ENCODE data around the gene CERS2.

CERS2 gene

DNA sequence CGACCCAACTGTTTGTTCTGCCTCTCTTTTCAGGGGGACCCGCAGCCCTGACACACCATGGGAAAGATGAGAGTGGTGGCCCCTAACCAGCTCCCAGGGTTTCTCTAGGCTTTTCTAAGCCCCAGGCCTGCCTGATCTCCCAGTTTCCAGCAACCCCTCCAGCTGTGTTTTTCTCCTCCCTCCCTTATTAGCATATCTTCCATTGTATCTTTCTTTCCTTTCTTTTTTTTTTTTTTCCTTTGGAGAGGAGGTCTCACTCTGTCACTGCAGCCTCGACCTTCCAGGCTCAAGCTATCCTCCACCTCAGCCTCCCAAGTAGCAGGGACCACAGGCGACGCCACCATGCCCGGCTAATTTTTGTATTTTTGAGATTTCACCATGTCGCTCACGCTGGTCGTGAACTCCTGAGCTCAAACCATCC lies 1.8 kb upstream of the CERS2 start:
- TF ChIP-seq CREB1 (IDR thresholded peaks at IDR 0.05; ENCODE audit: low read depth) (no peak), CEBPB (IDR thresholded peaks at IDR 0.05) (no peak), RAD21 (IDR thresholded peaks at IDR 0.05; ENCODE audit: low read depth) (no peak), NFIC (IDR thresholded peaks at IDR 0.05) (no peak), MAX (IDR thresholded peaks at IDR 0.05) (no peak), FOXM1 (IDR thresholded peaks at IDR 0.05; ENCODE audit: borderline replicate concordance, low read depth) (no peak), TAF1 (IDR thresholded peaks at IDR 0.05; ENCODE audit: low read depth) (no peak), TEAD4 (IDR thresholded peaks at IDR 0.05) (no peak), EP300 (IDR thresholded peaks at IDR 0.05; ENCODE audit: borderline replicate concordance) (no peak), YY1 (IDR thresholded peaks at IDR 0.05; ENCODE audit: low read depth) (no peak), ZBTB7A (IDR thresholded peaks at IDR 0.05; ENCODE audit: low read depth) (no peak), EGR1 (IDR thresholded peaks at IDR 0.05) (no peak), TCF12 (IDR thresholded peaks at IDR 0.05; ENCODE audit: low read depth) (no peak)
- TF ChIP-seq, protein P1, sequence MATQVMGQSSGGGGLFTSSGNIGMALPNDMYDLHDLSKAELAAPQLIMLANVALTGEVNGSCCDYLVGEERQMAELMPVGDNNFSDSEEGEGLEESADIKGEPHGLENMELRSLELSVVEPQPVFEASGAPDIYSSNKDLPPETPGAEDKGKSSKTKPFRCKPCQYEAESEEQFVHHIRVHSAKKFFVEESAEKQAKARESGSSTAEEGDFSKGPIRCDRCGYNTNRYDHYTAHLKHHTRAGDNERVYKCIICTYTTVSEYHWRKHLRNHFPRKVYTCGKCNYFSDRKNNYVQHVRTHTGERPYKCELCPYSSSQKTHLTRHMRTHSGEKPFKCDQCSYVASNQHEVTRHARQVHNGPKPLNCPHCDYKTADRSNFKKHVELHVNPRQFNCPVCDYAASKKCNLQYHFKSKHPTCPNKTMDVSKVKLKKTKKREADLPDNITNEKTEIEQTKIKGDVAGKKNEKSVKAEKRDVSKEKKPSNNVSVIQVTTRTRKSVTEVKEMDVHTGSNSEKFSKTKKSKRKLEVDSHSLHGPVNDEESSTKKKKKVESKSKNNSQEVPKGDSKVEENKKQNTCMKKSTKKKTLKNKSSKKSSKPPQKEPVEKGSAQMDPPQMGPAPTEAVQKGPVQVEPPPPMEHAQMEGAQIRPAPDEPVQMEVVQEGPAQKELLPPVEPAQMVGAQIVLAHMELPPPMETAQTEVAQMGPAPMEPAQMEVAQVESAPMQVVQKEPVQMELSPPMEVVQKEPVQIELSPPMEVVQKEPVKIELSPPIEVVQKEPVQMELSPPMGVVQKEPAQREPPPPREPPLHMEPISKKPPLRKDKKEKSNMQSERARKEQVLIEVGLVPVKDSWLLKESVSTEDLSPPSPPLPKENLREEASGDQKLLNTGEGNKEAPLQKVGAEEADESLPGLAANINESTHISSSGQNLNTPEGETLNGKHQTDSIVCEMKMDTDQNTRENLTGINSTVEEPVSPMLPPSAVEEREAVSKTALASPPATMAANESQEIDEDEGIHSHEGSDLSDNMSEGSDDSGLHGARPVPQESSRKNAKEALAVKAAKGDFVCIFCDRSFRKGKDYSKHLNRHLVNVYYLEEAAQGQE (IDR thresholded peaks at IDR 0.05; ENCODE audit: low read depth) = no peak
- TF ChIP-seq, protein P2, sequence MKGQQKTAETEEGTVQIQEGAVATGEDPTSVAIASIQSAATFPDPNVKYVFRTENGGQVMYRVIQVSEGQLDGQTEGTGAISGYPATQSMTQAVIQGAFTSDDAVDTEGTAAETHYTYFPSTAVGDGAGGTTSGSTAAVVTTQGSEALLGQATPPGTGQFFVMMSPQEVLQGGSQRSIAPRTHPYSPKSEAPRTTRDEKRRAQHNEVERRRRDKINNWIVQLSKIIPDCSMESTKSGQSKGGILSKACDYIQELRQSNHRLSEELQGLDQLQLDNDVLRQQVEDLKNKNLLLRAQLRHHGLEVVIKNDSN (IDR thresholded peaks at IDR 0.05) = no peak

DNA sequence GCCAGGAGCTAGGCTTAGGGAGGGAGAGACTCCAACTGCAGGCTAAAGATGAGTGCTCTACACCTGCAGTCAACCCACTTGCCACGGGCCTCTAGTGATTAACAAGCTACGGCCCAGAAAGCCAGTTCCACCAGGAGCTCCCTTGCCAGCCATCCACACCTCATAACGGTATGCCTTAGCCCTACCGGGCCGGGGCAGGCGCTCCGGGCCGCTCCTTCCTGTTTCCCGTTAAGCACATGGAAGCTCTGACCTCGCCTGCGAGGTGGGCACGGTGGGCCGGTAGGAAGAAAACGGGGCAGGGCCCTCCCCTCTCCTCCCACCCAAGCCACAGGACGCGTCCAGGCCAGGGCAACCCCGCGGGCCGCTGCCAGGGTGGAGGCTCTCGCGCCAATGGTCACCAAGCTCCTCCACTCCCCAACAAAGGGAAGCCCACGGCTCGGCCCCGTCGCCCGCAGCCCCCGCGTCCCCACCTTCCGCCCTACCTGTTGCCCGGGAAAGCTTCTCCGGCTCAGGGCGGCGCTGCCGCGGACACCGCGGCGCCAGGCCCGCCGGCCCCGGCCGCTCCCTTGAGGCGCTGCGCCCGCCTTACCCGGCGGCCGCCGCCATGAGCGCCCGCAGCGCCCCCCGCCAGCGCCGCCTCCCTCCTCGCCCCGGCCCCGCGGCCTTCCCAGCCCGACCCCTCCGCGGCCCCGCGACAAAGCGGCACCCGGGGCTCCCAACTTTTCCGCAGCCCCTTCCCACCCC lies 627 bp downstream of the CERS2 start:
- TF ChIP-seq RAD21 (IDR thresholded peaks at IDR 0.05; ENCODE audit: low read depth) = no peak
- TF ChIP-seq MAX (IDR thresholded peaks at IDR 0.05) = peak; percentile 48

GRCh38 chr1:150973258-150973835 lies 1.3 kb downstream of the CERS2 start:
- TF ChIP-seq, protein P2 (IDR thresholded peaks at IDR 0.05) = no peak
- TF ChIP-seq RAD21 (IDR thresholded peaks at IDR 0.05; ENCODE audit: low read depth) (no peak), ZBTB7A (IDR thresholded peaks at IDR 0.05; ENCODE audit: low read depth) (no peak), FOXM1 (IDR thresholded peaks at IDR 0.05; ENCODE audit: borderline replicate concordance, low read depth) (no peak), EP300 (IDR thresholded peaks at IDR 0.05; ENCODE audit: borderline replicate concordance) (no peak), TCF12 (IDR thresholded peaks at IDR 0.05; ENCODE audit: low read depth) (no peak), TAF1 (IDR thresholded peaks at IDR 0.05; ENCODE audit: low read depth) (no peak), NFIC (IDR thresholded peaks at IDR 0.05) (no peak), EGR1 (IDR thresholded peaks at IDR 0.05) (no peak), CREB1 (IDR thresholded peaks at IDR 0.05; ENCODE audit: low read depth) (no peak), MAX (IDR thresholded peaks at IDR 0.05) (no peak)
- TF ChIP-seq, protein P1 (IDR thresholded peaks at IDR 0.05; ENCODE audit: low read depth) = no peak

DNA sequence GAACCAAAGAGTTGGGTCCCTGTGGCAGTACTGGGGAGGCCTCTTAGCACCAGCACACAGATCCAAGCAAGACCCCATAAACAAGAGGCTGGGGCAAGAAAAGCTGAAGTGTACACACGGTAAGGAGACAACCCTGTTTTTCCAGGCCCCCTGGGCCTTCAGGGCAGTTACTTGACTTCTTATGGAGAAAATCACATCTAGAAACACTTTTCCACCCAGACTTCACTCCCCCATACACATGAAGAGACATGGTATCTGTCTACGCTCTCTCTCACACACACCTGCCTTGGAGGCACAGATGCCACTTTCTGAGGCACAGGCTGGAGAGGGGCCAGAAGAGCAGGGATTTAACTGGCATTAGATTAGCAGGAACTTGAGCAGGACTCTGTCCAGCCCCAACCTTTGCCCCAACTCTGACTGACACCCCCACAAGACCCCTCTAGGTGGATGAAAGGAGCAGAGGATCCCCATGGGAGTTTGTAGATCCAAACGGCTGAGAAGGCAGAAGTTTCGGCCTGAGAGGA lies 2.2 kb downstream of the CERS2 start:
- TF ChIP-seq, protein P2 (IDR thresholded peaks at IDR 0.05) = no peak

DNA sequence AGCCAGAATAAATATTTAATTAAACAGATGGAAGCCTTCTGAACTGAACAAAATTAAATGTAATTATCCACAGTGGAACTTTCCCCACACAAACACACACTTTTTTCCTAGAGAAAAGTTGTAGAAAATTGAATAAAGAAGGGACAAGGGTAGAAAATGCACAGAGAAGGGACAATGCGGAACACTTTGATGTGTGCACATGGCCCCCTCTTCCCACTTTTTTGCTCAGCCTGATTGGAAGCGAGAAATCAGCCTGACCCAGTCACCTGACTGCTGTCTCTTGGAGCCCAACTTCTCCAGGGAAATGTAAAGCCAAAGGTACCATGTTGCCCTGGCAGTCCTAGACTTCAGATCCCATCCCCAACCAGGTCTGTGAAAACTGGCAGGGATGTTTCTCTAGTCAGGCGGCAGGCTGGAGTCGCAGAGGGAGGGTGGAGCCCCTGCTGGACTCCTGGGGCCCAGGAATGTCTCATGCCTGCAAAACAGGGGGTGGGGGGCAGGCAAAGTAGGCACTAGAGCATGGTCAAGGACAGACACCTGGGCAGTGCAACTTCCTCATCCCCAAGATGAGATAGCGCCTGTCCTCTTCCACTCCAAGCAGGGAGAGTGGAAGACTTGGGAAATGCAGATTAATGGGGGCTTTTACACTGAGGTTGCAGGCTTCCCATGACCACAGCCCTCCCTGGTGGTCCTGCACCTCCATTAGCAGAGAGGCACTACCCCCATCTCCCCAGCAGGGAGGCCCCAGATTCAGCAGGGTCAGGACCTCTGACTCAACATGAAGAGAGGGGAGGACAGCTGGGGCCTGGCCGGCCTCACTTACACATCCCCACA lies 2.8 kb downstream of the CERS2 start:
- no peak; the same call in 1 of the 2 replicates for TF ChIP-seq EP300 (IDR thresholded peaks at IDR 0.05; ENCODE audit: borderline replicate concordance)
- peak; percentile 79 for TF ChIP-seq TEAD4 (IDR thresholded peaks at IDR 0.05)
- no peak for TF ChIP-seq YY1 (IDR thresholded peaks at IDR 0.05; ENCODE audit: low read depth)
- TF ChIP-seq TAF1 (IDR thresholded peaks at IDR 0.05; ENCODE audit: low read depth) = 0 out of 2 replicates have a peak, but pooled peaks have one; percentile 14
- TF ChIP-seq RAD21 (IDR thresholded peaks at IDR 0.05; ENCODE audit: low read depth) = no peak
- TF ChIP-seq, protein P1 (IDR thresholded peaks at IDR 0.05; ENCODE audit: low read depth) = no peak
- TF ChIP-seq FOXM1 (IDR thresholded peaks at IDR 0.05; ENCODE audit: borderline replicate concordance, low read depth) = no peak
- TF ChIP-seq NFIC (IDR thresholded peaks at IDR 0.05) = no peak
- TF ChIP-seq TCF12 (IDR thresholded peaks at IDR 0.05; ENCODE audit: low read depth) = 0 out of 2 replicates have a peak, but pooled peaks have one; percentile 24
- no peak for TF ChIP-seq MAX (IDR thresholded peaks at IDR 0.05)
- no peak for TF ChIP-seq ZBTB7A (IDR thresholded peaks at IDR 0.05; ENCODE audit: low read depth)
- TF ChIP-seq, protein P2 (IDR thresholded peaks at IDR 0.05) = no peak
